Uterus (tissue), 2 donors: ENCODE results near the gene ADAMTS14.

Source experiments
- CTCF ChIP-seq, 4 experiments: fragments of 200-600 bp in 2 of 4; fragments of 450-650 bp in 2 of 4; sonication (generic) in 2 of 4; IDR thresholded peaks; one replicate each; pipeline ENCODE4 v1.5.1; 2016 to 2019; ENCODE audit warnings: antibody characterized with exemption in 4 of 4, mild to moderate bottlenecking in 2 of 4, moderate library complexity in 1 of 4
- POLR2A ChIP-seq, 2 donors: fragments of 450-650 bp; IDR thresholded peaks; one replicate each; pipeline ENCODE4 v1.6.1; 2016; ENCODE audit warnings: antibody characterized with exemption in 2 of 2, mild to moderate bottlenecking in 1 of 2, moderate library complexity in 1 of 2

- TF ChIP-seq CTCF (IDR thresholded peaks at IDR 0.05): no peak
- TF ChIP-seq POLR2A (IDR thresholded peaks at IDR 0.05): no peak
Observed at GRCh38 chr10:70668454-70668970, 3.8 kb upstream of the ADAMTS14 start.
